Measurements from ENCODE around the gene PAM16. TPM values are rescaled to one million over a fixed set of nuclear protein-coding genes. Genes with fewer than 3 reads are reported as not detected.

Gene PAM16
- total RNA-seq, 3 donors from 2014 or later (not counting 1 experiment from before 2014, with no cell fraction given) = 29.4 to 42.7 (median 39.0) TPM

GRCh38 chr16:4342866-4343744 is 8.0 kb downstream of the PAM16 start:
- H3K27ac Mint-ChIP-seq = peak overlapping the region in 1 of 2 donors; percentile 65
- no peak for DNase-seq
- 97% methylated on average over 21 of the region's 21 CpGs for WGBS (ENCODE audit: insufficient coverage)

GRCh38 chr16:4341250-4341649 is 9.9 kb downstream of the PAM16 start:
- Mint-ChIP-seq H3K4me1 (peaks cover 0 to 10% of the 10 kb centered on the region in 2 donors), H3K9me3 (no peaks in the 10 kb centered on the region), H3K36me3 (no peaks in the 10 kb centered on the region), H3K27ac (no peak overlapping the region), H3K4me3 (no peak overlapping the region), H3K27me3 (ENCODE audit: low read depth in 2 of 2) (no peaks in the 10 kb centered on the region)
- TF ChIP-seq CTCF (IDR thresholded peaks at IDR 0.05) = no peak
- Histone ChIP-seq H3K4me1 (ENCODE audit: control insufficient read depth, insufficient read depth, low read length) (no peaks in the 10 kb centered on the region), H3K36me3 (ENCODE audit: control insufficient read depth, insufficient read depth, low read length) (peaks cover 24% of the 10 kb centered on the region), H3K27ac (ENCODE audit: low read length) (no peak overlapping the region), H3K9me3 (ENCODE audit: control insufficient read depth, insufficient read depth, low read length) (no peaks in the 10 kb centered on the region), H3K27me3 (ENCODE audit: control insufficient read depth, insufficient read depth, low read length) (no peaks in the 10 kb centered on the region), H3K4me3 (ENCODE audit: low read length) (no peak overlapping the region)
- DNase-seq = no peak
- no peak for ATAC-seq
- 96% methylated on average over 13 of the region's 13 CpGs for WGBS (ENCODE audit: insufficient coverage)
- intact Hi-C loops (cut with micrococcal nuclease) = no loop called here

More at GRCh38 chr16:4342866-4343744, 8.0 kb downstream of the PAM16 start:
- Histone ChIP-seq H3K27me3 (ENCODE audit: control insufficient read depth, insufficient read depth, low read length) (no peaks in the 10 kb centered on the region), H3K36me3 (ENCODE audit: control insufficient read depth, insufficient read depth, low read length) (peaks cover 24% of the 10 kb centered on the region), H3K9me3 (ENCODE audit: control insufficient read depth, insufficient read depth, low read length) (no peaks in the 10 kb centered on the region), H3K4me3 (ENCODE audit: low read length) (no peak overlapping the region), H3K4me1 (ENCODE audit: control insufficient read depth, insufficient read depth, low read length) (no peaks in the 10 kb centered on the region), H3K27ac (ENCODE audit: low read length) (no peak overlapping the region)
- no peaks in the 10 kb centered on the region for H3K9me3 Mint-ChIP-seq
- no peaks in the 10 kb centered on the region for H3K27me3 Mint-ChIP-seq (ENCODE audit: low read depth in 2 of 2)
- H3K4me3 Mint-ChIP-seq = no peak overlapping the region
- H3K36me3 Mint-ChIP-seq = no peaks in the 10 kb centered on the region
- intact Hi-C loops (cut with micrococcal nuclease) = no loop called here
- TF ChIP-seq CTCF (IDR thresholded peaks at IDR 0.05) = no peak
- peaks cover 1 to 11% of the 10 kb centered on the region in 2 donors for H3K4me1 Mint-ChIP-seq
- no peak for ATAC-seq

GRCh38 chr16:4340443-4340842 is 10.7 kb downstream of the PAM16 start:
- Histone ChIP-seq H3K36me3 (ENCODE audit: control insufficient read depth, insufficient read depth, low read length) (peaks cover 24% of the 10 kb centered on the region), H3K4me1 (ENCODE audit: control insufficient read depth, insufficient read depth, low read length) (no peaks in the 10 kb centered on the region), H3K27ac (ENCODE audit: low read length) (no peak overlapping the region), H3K27me3 (ENCODE audit: control insufficient read depth, insufficient read depth, low read length) (no peaks in the 10 kb centered on the region), H3K4me3 (ENCODE audit: low read length) (no peak overlapping the region), H3K9me3 (ENCODE audit: control insufficient read depth, insufficient read depth, low read length) (no peaks in the 10 kb centered on the region)
- no peak for ATAC-seq
- DNase-seq = no peak
- Mint-ChIP-seq H3K27ac (no peak overlapping the region), H3K27me3 (ENCODE audit: low read depth in 2 of 2) (no peaks in the 10 kb centered on the region), H3K36me3 (no peaks in the 10 kb centered on the region), H3K4me3 (no peak overlapping the region), H3K4me1 (peaks cover 0 to 5% of the 10 kb centered on the region in 2 donors), H3K9me3 (no peaks in the 10 kb centered on the region)
- WGBS (ENCODE audit: insufficient coverage) = 94% methylated on average over 6 of the region's 6 CpGs
- TF ChIP-seq CTCF (IDR thresholded peaks at IDR 0.05) = no peak
- intact Hi-C loops (cut with micrococcal nuclease) = no loop called here
